ENCODE measurements around the gene TRIM15. TPM values are rescaled to one million over a fixed set of nuclear protein-coding genes. Genes with fewer than 3 reads are reported as not detected.

The TRIM15 gene
- total and polyA plus RNA-seq, 8 donors, result 0.13 to 24.6 TPM; not detected in 6

- DNase-seq, result no peak
- intact Hi-C loops (cut with DNase I; ENCODE audit: low total_unique reads), result no loop called here
- H3K4me1 ChIP-seq, result no peaks in the 10 kb centered on the region
- no peak overlapping the region for H3K27ac ChIP-seq
- peaks cover 0 to 34% (median 0%) of the 10 kb centered on the region in 3 donors for H3K27me3 ChIP-seq
- TF ChIP-seq CTCF (IDR thresholded peaks at IDR 0.05) (no peak), POLR2AphosphoS5 (IDR thresholded peaks at IDR 0.05) (no peak), EP300 (IDR thresholded peaks at IDR 0.05) (no peak), POLR2A (IDR thresholded peaks at IDR 0.05) (no peak)
- H3K4me3 ChIP-seq, result no peak overlapping the region
- no peaks in the 10 kb centered on the region for H3K36me3 ChIP-seq
- H3K9me3 ChIP-seq, result no peaks in the 10 kb centered on the region
- 54 to 76% (median 72%) methylated on average over 3 of the region's 3 CpGs for WGBS, 5 donors
Observed at GRCh38 chr6:30142665-30143064, 20.7 kb upstream of the TRIM15 start.

GRCh38 chr6:30143780-30144179 lies 19.6 kb upstream of the TRIM15 start:
- no peaks in the 10 kb centered on the region for H3K36me3 ChIP-seq
- H3K9me3 ChIP-seq, result no peaks in the 10 kb centered on the region
- no peak for DNase-seq
- no peaks in the 10 kb centered on the region for H3K4me1 ChIP-seq
- H3K4me3 ChIP-seq, result no peak overlapping the region
- no peak for TF ChIP-seq POLR2AphosphoS5 (IDR thresholded peaks at IDR 0.05)
- no peak for TF ChIP-seq POLR2A (IDR thresholded peaks at IDR 0.05)
- no peak for TF ChIP-seq CTCF (IDR thresholded peaks at IDR 0.05)
- TF ChIP-seq EP300 (IDR thresholded peaks at IDR 0.05), result no peak
- H3K27me3 ChIP-seq, result peaks cover 0 to 44% (median 0%) of the 10 kb centered on the region in 3 donors
- intact Hi-C loops (cut with DNase I; ENCODE audit: low total_unique reads), result no loop called here
- no peak overlapping the region for H3K27ac ChIP-seq
- WGBS, 5 donors, result 32 to 46% (median 40%) methylated on average over 2 of the region's 2 CpGs

GRCh38 chr6:30144811-30145210 lies 18.5 kb upstream of the TRIM15 start:
- intact Hi-C loops (cut with DNase I; ENCODE audit: low total_unique reads), result no loop called here
- Histone ChIP-seq H3K4me3 (no peak overlapping the region), H3K36me3 (no peaks in the 10 kb centered on the region), H3K27me3 (peaks cover 0 to 44% (median 0%) of the 10 kb centered on the region in 3 donors), H3K27ac (no peak overlapping the region), H3K9me3 (no peaks in the 10 kb centered on the region), H3K4me1 (no peaks in the 10 kb centered on the region)
- WGBS, 5 donors, result 67 to 80% (median 76%) methylated on average over 6 of the region's 6 CpGs
- no peak for DNase-seq
- no peak for TF ChIP-seq POLR2A (IDR thresholded peaks at IDR 0.05)
- no peak for TF ChIP-seq EP300 (IDR thresholded peaks at IDR 0.05)
- TF ChIP-seq CTCF (IDR thresholded peaks at IDR 0.05), result no peak
- TF ChIP-seq POLR2AphosphoS5 (IDR thresholded peaks at IDR 0.05), result no peak

GRCh38 chr6:30145818-30146217 lies 17.5 kb upstream of the TRIM15 start:
- no peaks in the 10 kb centered on the region for H3K9me3 ChIP-seq
- 46 to 65% (median 52%) methylated on average over 6 to 7 of the region's 7 CpGs for WGBS, 5 donors
- no peak overlapping the region for H3K27ac ChIP-seq
- no peak for DNase-seq
- intact Hi-C loops (cut with DNase I; ENCODE audit: low total_unique reads), result no loop called here
- H3K27me3 ChIP-seq, result peaks cover 0 to 52% (median 0%) of the 10 kb centered on the region in 3 donors
- TF ChIP-seq EP300 (IDR thresholded peaks at IDR 0.05), result no peak
- no peak for TF ChIP-seq POLR2AphosphoS5 (IDR thresholded peaks at IDR 0.05)
- no peak for TF ChIP-seq CTCF (IDR thresholded peaks at IDR 0.05)
- TF ChIP-seq POLR2A (IDR thresholded peaks at IDR 0.05), result no peak
- no peak overlapping the region for H3K4me3 ChIP-seq
- H3K36me3 ChIP-seq, result no peaks in the 10 kb centered on the region
- no peaks in the 10 kb centered on the region for H3K4me1 ChIP-seq

Measured in stomach (tissue), 9 donors.